HG02970 (cell line): ENCODE data around the gene XRCC3.

ENCODE experiments used
- ATAC-seq: cut with Tn5 transposase; IDR thresholded peaks from one replicate; pipeline ENCODE4 v1.9.1; 2021; ENCODE audit warnings: mild to moderate bottlenecking, moderate library complexity, moderate number of reproducible peaks; ENCODE audit not compliant: unreplicated experiment, low FRiP score

The XRCC3 gene

GRCh38 chr14:103696466-103697071, 18.7 kb downstream of the XRCC3 start:
- ATAC-seq, result no peak

DNA sequence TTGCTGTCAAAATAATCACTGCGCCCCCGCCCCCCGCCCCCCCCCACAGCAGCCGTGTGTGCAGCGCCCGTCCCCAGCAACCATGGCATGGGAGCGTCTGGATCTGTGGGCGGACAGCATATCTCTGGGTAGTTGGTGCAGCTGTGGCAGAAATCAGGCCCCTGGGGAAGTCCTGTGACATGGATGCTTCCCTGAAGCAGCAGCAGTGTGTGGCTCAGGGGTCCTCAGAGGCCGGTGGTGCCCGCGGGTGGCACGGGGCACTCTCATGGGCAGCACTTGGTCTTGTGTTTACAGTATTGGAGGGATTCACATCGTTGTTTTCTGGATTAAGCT, 19.2 kb downstream of the XRCC3 start:
- ATAC-seq, result no peak

DNA sequence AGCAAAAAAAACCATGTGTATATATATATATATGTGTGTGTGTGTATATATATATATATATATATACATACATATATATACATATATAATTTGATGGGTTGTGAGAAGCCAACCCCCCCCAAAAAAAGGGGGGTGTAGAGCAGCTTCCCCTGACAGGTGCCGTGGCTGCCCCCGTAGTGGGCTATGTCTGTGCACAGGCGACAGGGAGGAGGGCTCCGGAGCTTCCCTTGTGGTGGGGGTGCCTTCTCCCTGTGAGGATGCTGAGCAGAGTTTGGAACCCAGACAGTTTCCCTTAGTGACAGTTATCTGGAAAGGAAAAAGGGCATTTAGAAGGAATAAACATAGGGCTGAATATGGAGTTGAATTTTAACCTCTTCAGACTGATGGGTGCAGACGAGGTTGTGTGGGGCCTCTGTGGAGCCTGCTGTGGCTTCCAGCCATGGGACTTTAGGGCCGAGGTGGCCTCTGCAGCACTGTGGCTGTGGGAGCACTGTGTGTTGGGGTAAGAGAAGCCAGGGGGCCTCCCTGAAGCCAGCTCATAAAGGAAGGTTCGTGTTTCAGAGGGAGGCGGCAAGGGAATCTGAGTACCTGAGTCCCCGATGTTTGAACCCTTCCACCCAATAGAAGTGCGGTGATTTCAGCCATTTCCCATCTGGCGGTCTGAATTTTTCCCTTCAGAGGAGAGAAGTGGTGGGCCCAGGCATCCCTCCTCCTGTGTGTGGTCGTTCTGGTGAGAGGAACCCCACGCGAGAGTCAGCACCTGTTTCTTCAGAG, 19.8 kb downstream of the XRCC3 start:
- ATAC-seq, result no peak

DNA sequence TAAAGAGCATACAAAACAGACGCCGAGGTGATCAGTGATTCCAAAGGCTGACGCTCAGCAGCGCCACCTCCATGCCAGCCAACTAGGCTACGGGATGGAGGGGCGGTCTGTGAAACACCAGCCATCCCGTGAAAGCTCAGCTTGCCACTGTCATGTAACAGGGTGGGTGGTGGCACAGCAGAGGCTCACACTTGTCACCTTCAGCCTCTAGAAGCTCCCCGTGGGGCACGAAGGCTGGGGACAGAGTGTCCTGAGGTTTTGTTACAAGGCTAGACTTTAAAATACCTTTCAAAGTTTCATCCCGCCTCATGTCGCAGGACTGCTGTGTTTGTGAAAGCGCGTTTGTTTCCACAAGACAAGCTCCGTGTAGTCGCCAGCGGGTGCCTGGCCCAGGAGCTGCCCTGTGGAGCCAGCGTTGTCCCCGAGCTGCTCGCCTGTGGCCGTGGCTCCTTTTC, 20.7 kb downstream of the XRCC3 start:
- ATAC-seq, result no peak

DNA sequence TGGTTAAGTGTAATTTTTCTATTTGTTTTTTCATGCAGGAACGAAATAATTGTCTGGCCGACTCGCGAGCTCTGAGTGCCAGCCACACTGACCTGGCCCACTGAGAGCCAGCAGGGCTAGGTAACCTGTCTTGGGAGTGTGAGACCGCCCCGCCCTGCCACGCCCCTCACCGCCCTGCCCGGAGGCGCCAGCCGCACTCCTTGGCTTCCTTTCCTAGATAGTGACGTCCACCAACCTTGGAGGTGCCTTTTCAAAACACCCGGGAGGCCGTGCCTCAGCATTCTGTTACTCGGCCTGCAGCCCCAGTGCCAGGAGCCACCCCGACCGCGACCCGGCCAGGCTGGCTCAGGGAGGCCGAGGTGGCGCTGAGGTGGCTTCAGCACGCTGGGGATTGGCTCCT, 21.7 kb downstream of the XRCC3 start:
- ATAC-seq, result no peak

- ATAC-seq, result no peak
Measured at GRCh38 chr14:103692871-103693270, 22.4 kb downstream of the XRCC3 start.

- peak; percentile 10 for ATAC-seq
Measured at GRCh38 chr14:103692159-103692558, 23.1 kb downstream of the XRCC3 start.

- peak; percentile 53 for ATAC-seq
Measured at GRCh38 chr14:103691655-103692054, 23.6 kb downstream of the XRCC3 start.

DNA sequence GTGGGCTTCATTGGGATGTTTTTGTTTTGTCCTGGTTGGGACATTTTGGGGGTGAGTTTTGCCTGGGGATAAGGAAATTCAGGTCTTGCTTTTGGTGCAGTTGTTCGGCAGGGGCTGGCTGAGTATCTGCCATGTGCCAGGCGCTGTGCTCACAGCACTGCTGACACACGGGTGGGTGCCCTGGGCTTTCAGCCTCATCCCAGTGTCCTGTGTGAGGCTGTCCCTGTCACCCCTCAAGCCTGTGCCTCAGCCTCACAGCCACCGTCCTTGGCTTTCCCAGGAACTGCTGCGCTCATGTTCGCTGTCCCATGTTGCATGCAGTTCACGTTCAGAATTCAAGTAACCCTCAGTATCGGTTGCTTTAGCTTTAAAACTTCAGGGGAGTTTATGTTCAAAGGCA, 24.9 kb downstream of the XRCC3 start:
- no peak for ATAC-seq

GRCh38 chr14:103688906-103689902, 26.0 kb downstream of the XRCC3 start:
- ATAC-seq, result no peak

DNA sequence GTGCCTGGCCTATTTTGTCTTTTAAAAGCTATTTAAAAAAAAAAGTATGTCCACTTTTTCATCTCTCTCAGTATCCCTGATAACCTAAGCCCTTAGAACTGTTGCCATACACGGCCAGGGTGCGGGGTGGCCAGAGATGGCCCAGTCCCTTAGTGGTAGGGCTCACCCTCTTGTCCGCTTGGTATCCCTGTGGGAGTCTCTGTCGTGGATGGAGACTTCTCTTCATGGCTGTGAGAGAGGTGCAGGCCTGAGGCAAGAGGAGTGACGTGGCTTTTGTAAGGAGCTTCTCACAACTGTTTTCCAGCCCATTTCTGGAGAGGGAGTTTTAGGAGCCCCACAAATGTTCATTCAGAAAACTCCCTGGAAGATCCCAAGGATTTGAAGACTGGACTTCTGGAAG, 26.8 kb downstream of the XRCC3 start:
- no peak for ATAC-seq

- ATAC-seq, result no peak
Measured at GRCh38 chr14:103687712-103688111, 27.5 kb downstream of the XRCC3 start.

DNA sequence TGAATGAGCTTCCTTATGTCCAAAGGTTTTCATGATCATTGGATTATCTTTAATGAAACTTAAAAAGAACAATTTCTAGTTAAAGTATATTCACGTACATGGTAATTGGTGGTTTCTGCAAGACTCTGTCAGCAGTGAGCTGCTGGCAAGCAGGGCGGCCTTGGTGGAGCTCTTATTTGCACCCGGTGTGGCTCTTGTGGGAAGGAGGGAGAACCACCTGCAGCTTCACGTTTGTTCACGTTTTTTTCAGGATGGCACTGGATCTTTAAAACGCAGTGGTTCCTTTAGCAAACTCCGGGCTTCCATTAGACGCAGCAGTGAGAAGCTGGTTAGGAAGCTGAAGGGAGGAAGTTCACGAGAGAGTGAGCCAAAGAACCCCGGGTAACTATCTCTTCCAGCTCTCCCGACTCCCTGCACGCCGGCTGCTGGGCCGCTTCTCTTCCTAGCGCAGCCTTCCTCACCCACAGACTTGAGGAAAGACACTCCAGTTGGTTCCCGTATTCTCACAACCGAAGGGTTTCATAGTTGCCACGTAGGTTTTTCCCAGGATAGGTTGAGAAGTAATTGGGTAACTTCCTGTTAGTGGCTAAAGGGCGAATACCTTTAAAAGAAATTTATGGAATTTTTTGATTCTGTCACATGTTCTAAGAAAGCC, 28.3 kb downstream of the XRCC3 start:
- no peak for ATAC-seq

- ATAC-seq, result no peak
Measured at GRCh38 chr14:103685276-103686211, 29.7 kb downstream of the XRCC3 start.

DNA sequence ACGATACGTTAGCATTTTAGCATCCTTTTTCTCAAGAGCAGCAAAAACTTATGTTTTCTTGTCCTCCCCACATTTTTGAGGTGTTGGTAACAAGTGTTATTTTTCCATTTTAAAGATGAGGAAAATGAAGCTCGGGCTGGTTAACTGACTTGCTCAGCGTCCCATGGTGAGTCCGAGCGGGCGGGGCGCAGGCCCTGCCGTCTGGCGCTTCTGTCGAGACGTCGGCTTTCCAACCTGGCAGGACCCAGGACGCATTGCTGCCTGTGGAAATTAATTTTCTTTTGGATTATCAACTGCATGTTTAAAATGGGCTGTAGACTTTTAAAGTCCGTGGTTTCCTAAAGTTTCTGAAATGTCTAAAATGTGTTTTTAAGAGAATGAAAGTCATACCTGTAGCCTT, 30.4 kb downstream of the XRCC3 start:
- no peak for ATAC-seq

GRCh38 chr14:103684471-103684870, 30.8 kb downstream of the XRCC3 start:
- no peak for ATAC-seq

DNA sequence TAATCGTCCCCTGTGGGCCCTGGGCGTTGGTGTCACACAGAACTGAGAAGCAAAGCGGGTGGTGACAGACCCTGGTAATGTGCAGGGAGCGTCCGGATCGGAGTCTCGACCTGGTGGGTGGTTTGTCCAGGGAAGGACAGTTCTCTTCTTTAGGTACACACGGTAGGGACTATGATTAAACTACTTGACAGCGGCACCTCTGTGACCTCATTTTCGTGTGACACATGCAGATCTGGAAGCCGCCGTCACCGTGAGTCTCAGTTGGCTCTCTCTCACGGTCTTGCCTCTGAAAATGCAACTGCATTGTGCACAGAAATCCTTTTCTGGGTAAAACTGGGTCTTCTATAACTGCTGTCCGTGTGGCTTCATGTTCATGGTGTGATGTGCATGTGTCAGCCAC, 32.1 kb downstream of the XRCC3 start:
- ATAC-seq, result no peak

GRCh38 chr14:103680491-103681231, 34.6 kb downstream of the XRCC3 start:
- ATAC-seq, result no peak

- peak; percentile 60 for ATAC-seq
Measured at GRCh38 chr14:103679351-103679750, 35.9 kb downstream of the XRCC3 start.
